Epithelial cell of esophagus (primary cell): ENCODE measurements around the gene APBB2.

Experiments used
- DNase-seq: peaks from one replicate; pipeline ENCODE4 v3.0.0; 2010; ENCODE audit warnings: low read depth
- H3K4me3 ChIP-seq: 2 replicates; pipeline ENCODE4 v1.5.1; 2011; ENCODE audit warnings: mild to moderate bottlenecking, low read length, control low read depth
- TF ChIP-seq, protein P1 (sequence below): IDR thresholded peaks from 2 replicates; pipeline ENCODE4 v1.5.1; 2011; ENCODE audit warnings: low read depth, mild to moderate bottlenecking, low read length, control low read depth, inconsistent platforms; ENCODE audit not compliant: insufficient read depth; ENCODE audit errors: missing control alignments

APBB2 gene

DNA sequence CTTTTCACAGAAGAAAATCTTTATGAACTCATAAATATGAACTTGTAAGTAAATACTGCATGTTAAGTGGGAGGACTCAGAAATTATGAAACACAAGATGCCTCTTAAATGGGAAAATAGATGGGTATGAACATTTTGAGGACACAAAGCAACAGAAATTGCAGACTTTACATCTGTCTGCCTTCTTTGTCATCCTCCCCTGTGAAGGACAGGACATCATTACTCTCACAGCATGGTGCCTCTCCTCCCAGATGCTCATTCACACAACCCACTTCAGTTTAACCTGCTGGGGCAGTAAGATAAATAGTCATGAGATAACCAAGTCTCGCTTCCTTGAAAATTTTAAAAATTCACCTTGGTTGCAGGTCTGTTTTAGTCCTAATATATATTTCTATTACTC is 144.5 kb downstream of the APBB2 start:
- H3K4me3 ChIP-seq: no peak overlapping the region
- TF ChIP-seq, protein P1, sequence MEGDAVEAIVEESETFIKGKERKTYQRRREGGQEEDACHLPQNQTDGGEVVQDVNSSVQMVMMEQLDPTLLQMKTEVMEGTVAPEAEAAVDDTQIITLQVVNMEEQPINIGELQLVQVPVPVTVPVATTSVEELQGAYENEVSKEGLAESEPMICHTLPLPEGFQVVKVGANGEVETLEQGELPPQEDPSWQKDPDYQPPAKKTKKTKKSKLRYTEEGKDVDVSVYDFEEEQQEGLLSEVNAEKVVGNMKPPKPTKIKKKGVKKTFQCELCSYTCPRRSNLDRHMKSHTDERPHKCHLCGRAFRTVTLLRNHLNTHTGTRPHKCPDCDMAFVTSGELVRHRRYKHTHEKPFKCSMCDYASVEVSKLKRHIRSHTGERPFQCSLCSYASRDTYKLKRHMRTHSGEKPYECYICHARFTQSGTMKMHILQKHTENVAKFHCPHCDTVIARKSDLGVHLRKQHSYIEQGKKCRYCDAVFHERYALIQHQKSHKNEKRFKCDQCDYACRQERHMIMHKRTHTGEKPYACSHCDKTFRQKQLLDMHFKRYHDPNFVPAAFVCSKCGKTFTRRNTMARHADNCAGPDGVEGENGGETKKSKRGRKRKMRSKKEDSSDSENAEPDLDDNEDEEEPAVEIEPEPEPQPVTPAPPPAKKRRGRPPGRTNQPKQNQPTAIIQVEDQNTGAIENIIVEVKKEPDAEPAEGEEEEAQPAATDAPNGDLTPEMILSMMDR: no peak
- DNase-seq: no peak

DNA sequence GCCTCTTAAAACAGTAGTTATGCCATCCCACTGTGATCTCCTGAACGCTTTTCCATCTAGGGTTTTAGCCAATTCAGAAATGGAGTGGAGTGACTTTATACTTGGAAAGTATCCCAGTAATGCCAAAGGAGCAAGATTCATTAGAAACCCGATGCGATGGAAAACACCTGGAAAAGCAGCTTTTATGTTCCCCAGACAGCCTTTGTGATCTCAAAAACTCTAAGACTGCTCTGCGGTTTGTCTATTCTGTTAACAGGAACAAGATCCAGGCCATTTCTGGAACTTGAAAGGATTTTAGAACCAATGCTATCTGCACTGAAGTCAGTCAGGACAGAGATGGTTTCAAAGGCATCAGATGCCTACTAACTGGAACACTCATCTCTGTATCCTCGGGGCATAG is 145.1 kb downstream of the APBB2 start:
- DNase-seq: no peak
- no peak overlapping the region for H3K4me3 ChIP-seq
- TF ChIP-seq, protein P1: no peak

DNA sequence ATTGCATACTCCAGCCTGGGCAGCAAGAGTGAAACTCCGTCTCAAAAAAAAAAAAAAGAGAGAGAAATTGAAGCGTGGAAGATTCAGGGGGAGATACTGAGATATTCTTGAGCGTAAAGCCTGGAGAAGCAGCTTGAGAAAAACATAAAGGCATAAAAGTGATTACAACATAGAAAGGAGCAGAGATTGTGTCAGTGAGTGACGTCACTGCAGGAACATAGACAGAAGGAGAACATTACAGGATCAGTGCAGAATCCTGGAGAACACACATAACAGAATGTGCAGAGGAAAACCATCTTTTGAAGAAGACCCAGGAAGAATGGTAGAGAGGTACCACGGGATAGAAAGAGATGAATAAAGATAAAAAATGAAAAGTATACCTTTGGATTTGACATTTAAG is 147.0 kb downstream of the APBB2 start:
- DNase-seq: no peak
- H3K4me3 ChIP-seq: no peak overlapping the region
- TF ChIP-seq, protein P1: no peak

DNA sequence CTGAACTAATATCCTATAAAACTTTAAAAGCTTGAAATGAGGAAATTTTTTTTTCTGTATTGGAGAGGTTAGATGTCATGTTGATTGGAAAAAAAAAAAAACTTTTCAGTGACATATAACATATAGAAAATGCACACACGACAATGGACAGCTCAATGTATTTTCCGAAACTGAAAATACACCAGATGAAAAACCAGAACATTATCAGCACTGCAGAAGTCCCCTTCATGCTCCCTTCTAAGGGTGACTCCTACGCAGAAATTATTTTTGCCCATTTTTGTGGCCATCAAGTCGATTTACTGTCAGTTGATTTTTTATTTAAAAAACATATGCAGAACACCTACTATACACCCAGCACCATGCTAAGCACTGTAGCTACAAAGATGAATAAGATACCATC is 148.3 kb downstream of the APBB2 start:
- TF ChIP-seq, protein P1: no peak
- no peak for DNase-seq
- no peak overlapping the region for H3K4me3 ChIP-seq

DNA sequence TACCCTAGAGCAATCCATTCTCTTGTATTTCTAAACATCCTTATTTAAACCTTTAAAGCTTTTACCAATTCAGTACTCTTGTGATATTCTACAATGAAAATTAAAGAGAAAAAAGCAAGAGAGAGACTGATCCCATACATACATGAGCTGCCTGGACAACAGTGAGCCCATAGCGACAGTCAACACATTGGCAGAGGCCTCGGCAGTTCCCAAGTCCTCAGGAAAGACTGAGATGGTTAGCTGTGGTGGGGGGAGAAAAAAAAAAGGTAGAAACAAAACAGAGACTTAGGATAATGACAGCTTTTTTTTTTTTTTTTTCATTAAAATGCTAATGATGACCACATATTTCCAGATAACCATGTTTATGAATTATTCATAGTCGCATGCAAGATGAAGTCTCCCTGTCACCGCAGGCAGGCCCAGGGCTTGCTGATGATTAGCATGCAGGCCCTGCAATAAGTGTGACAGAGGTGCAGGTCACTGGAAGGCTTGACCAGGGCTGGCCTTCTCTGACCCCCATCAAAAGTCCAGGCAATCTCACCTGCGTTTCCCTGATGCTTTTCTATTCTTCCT is 148.8 kb downstream of the APBB2 start:
- TF ChIP-seq, protein P1: no peak
- no peak overlapping the region for H3K4me3 ChIP-seq
- no peak for DNase-seq

DNA sequence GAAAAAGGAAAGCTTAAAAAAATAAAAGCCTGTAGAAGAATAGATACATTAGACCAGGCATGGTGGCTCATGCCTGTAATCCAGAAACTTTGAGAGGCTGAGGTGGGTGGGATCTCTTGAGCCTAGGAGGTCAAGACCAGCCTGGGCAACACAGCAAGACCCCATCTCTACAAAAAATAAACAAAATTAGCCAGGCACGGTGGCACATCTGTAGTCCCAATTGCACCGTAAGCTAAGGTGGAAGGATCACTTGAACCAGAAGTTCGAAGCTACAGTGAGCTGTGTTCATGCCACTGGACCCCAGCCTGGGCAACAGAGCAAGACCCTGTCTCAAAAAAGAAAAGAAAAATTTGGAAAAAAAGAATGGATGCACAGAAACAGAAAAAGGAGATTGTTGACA is 149.4 kb downstream of the APBB2 start:
- TF ChIP-seq, protein P1: no peak
- no peak overlapping the region for H3K4me3 ChIP-seq
- DNase-seq: no peak

DNA sequence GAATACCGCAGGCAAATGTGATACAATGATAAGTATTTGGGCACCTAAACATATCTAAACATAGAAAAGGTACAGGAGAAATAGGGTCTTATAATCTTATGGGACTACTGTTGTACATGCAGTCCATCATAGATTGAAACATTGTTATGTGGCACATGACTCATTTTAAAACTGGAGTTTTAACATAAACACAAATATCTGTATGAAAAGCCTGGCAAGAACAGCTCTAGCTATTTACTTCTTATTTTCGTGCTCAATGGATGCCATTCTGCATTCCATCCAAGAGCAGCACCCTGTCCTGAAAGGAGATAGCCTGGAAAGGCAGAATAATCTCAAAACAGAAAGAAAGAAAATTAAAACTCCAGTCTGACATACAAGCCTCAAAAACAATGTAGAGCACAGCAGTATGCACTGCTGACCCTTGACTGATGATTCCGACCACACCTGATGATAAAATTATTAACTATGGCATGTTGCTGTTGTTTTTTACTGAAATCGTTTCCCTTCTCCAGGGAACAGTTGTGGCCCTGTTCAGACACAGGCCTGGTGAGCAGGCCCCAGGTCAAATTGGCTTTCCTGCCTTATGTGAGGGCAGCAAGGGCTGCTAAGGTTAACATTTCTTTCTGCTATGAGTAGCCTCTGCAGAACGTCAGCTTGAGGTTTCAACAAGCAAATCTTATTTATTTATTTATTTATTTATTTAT is 152.7 kb downstream of the APBB2 start:
- no peak overlapping the region for H3K4me3 ChIP-seq
- TF ChIP-seq, protein P1: no peak
- DNase-seq: no peak
